ENCODE results near the gene ATF6. TPM values are rescaled to one million over a fixed set of nuclear protein-coding genes. Genes with fewer than 3 reads are reported as not detected.

The ATF6 gene
- total and polyA plus RNA-seq, 9 of the 15 experiments (the other 6 are each of a cell fraction or from before 2014, with no cell fraction given): 11.7 to 32.4 (median 20.4) TPM

GRCh38 chr1:161840363-161840762, 74.2 kb downstream of the ATF6 start:
- Histone ChIP-seq H4K20me1 (replicated peaks; ENCODE audit: control insufficient read depth, insufficient read depth, low read length) (no peaks in the 10 kb centered on the region), H3K9me1 (ENCODE audit: control insufficient read depth, insufficient read depth, low read length) (no peaks in the 10 kb centered on the region), H3K4me3 (no peak overlapping the region), H3K9ac (ENCODE audit: insufficient read depth in 1 of 2, low read depth in 2 of 2, low read length in 2 of 2) (no peak overlapping the region), H3K27me3 (ENCODE audit: control insufficient read depth in 2 of 2, insufficient read depth in 2 of 2, low read length in 2 of 2) (no peaks in the 10 kb centered on the region), H3K27ac (ENCODE audit: extremely low read depth, low read depth, low read length) (no peak overlapping the region), H2AFZ (ENCODE audit: low read depth, low read length) (no peak overlapping the region), H3K4me1 (replicated peaks in 1 of 2; ENCODE audit: control insufficient read depth in 2 of 2, insufficient read depth in 2 of 2, low read length in 2 of 2) (no peaks in the 10 kb centered on the region), H3K9me3 (replicated peaks; ENCODE audit: control insufficient read depth, insufficient read depth, low read depth, low read length) (no peaks in the 10 kb centered on the region), H3K79me2 (ENCODE audit: control insufficient read depth, insufficient read depth, low read length) (no peaks in the 10 kb centered on the region), H3K4me2 (ENCODE audit: insufficient read depth, low read length) (no peak overlapping the region), H3K36me3 (ENCODE audit: control insufficient read depth, insufficient read depth, low read length) (peaks cover 27% of the 10 kb centered on the region; the same call in 2 of the 3 replicates)
- POLR2A ChIA-PET: interaction anchor here (1.5 kb wide), 1 partner anchor 183 kb away, joined by 3 read pairs; the partner anchor contains the start of gene OLFML2B
- TF ChIP-seq L3MBTL2 (IDR thresholded peaks at IDR 0.05): no peak
- no peak for TF ChIP-seq ZSCAN32 (CRISPR knock-in tag; IDR thresholded peaks at IDR 0.05)
- TF ChIP-seq ZNF518B (CRISPR knock-in tag; IDR thresholded peaks at IDR 0.05): no peak
- no peak for TF ChIP-seq ZNF76 (CRISPR knock-in tag; IDR thresholded peaks at IDR 0.05; ENCODE audit: borderline replicate concordance)
- TF ChIP-seq YY1 (IDR thresholded peaks at IDR 0.05; ENCODE audit: borderline replicate concordance in 1 of 3, control insufficient read depth in 1 of 3, extremely low read depth in 1 of 3, insufficient read depth in 3 of 3, insufficient read length in 1 of 3, insufficient replicate concordance in 2 of 3, low read depth in 1 of 3, low read length in 2 of 3): no peak
- TF ChIP-seq ZFP1 (CRISPR knock-in tag; IDR thresholded peaks at IDR 0.05): no peak
- no peak for TF ChIP-seq DLX4 (CRISPR knock-in tag; IDR thresholded peaks at IDR 0.05)
- TF ChIP-seq TFE3 (CRISPR knock-in tag; IDR thresholded peaks at IDR 0.05): no peak
- no peak for TF ChIP-seq DPF2 (IDR thresholded peaks at IDR 0.05)
- no peak for TF ChIP-seq ZNF184 (CRISPR knock-in tag; IDR thresholded peaks at IDR 0.05)
- no peak for TF ChIP-seq DNMT1 (IDR thresholded peaks at IDR 0.05)
- TF ChIP-seq NFATC3 (IDR thresholded peaks at IDR 0.05): no peak
- no peak for TF ChIP-seq ADNP (tag; IDR thresholded peaks at IDR 0.05)
- no peak for TF ChIP-seq CAMTA2 (CRISPR knock-in tag; conservative IDR thresholded peaks at IDR 0.05)
- TF ChIP-seq USF1 (CRISPR knock-in tag; IDR thresholded peaks at IDR 0.05): no peak
- CTCF ChIA-PET (ENCODE audit: low intra/inter-chr PET ratio): no interaction called here
- in situ Hi-C loops (cut with MboI) (no loop called here), intact Hi-C loops (cut with micrococcal nuclease) (no loop called here)
- no peak for DNase-seq (ENCODE audit: extremely low read depth in 1 of 4, low spot score in 3 of 4)
- BruUV-seq (replicated peaks): no TSS peak
- 96% methylated on average over 1 of the region's 1 CpG for WGBS (ENCODE audit: insufficient coverage, low coverage, missing lambda C conversion rate)
- no peak for ATAC-seq
- FAIRE-seq: no peak
